Caco-2 (cell line): Measurements from ENCODE around the gene DPP4. TPM values are rescaled to one million over a fixed set of nuclear protein-coding genes. Genes with fewer than 3 reads are reported as not detected.

Experiments used
- BruUV-seq: library from RNA; stranded (reverse); fragments of 400-500 nt; replicated peaks from 2 replicates; lab custom pipeline; 2021; lab: Mats Ljungman, UMichigan
- CTCF ChIA-PET: fragments of 300-600 bp; sonication (Branson Sonifier 250); formaldehyde crosslinking; loops from one replicate; lab custom pipeline; 2022; ENCODE audit warnings: antibody characterized with exemption; lab: Charles Lee
- POLR2A ChIA-PET: fragments of 300-600 bp; sonication (Branson Sonifier 250); formaldehyde crosslinking; loops from one replicate; lab custom pipeline; 2022; ENCODE audit warnings: antibody characterized with exemption; lab: Charles Lee
- DNase-seq, 2 experiments: peaks; one replicate each; pipeline versions ENCODE4 v3.0.0 to v3.0.0-alpha.2; 2020 to 2022
- H3K27me3 ChIP-seq: replicated peaks from 2 replicates; pipeline ENCODE4 v1.6.0; 2011; ENCODE audit warnings: low read length; ENCODE audit not compliant: control insufficient read depth, insufficient read depth
- H3K36me3 ChIP-seq: 2 replicates; pipeline ENCODE4 v1.5.1; 2011; ENCODE audit warnings: low read length; ENCODE audit not compliant: control insufficient read depth, insufficient read depth
- H3K4me1 ChIP-seq: fragments of 250-450 bp; sonication (Bioruptor Pico); 2 replicates; pipeline ENCODE4 v1.5.1; 2020; ENCODE audit warnings: mild to moderate bottlenecking
- H3K4me3 ChIP-seq: 2 replicates; pipeline ENCODE4 v1.5.1; 2011; ENCODE audit warnings: low read depth, mild to moderate bottlenecking, control low read depth, low read length
- H3K9me3 ChIP-seq: fragments of 250-450 bp; sonication (Bioruptor Pico); 2 replicates; pipeline ENCODE4 v1.5.1; 2020; ENCODE audit warnings: mild to moderate bottlenecking, moderate library complexity
- H3K27ac Mint-ChIP-seq: one replicate; pipeline ENCODE4 v1.8.0; 2022; ENCODE audit warnings: mixed read lengths; ENCODE audit not compliant: unreplicated experiment
- H3K27me3 Mint-ChIP-seq: one replicate; pipeline ENCODE4 v1.8.0; 2022; ENCODE audit warnings: mixed read lengths; ENCODE audit not compliant: insufficient read depth, unreplicated experiment
- H3K36me3 Mint-ChIP-seq: one replicate; pipeline ENCODE4 v1.8.0; 2022; ENCODE audit warnings: mild to moderate bottlenecking, mixed read lengths; ENCODE audit not compliant: insufficient read depth, unreplicated experiment
- H3K4me1 Mint-ChIP-seq: one replicate; pipeline ENCODE4 v1.8.0; 2022; ENCODE audit warnings: low read depth, mixed read lengths; ENCODE audit not compliant: unreplicated experiment
- H3K4me3 Mint-ChIP-seq: one replicate; pipeline ENCODE4 v1.8.0; 2022; ENCODE audit warnings: mild to moderate bottlenecking, moderate library complexity, mixed read lengths; ENCODE audit not compliant: unreplicated experiment
- H3K9me3 Mint-ChIP-seq: one replicate; pipeline ENCODE4 v1.8.0; 2022; ENCODE audit warnings: mixed read lengths; ENCODE audit not compliant: unreplicated experiment
- intact Hi-C: fragments of 100-400 bp; cut with micrococcal nuclease; formaldehyde crosslinking; loops from one replicate; pipeline ENCODE4 v1.10.0; 2022; ENCODE audit not compliant: unreplicated experiment
- total RNA-seq: library from RNA; stranded (reverse); gene quantifications from 2 replicates; pipeline ENCODE4 v1.2.3, GENCODE V29; 2022
- TF ChIP-seq, protein P1 (sequence below), 2 experiments: fragments of 200-600 bp in 1 of 2; IDR thresholded peaks; 1 replicate in 1 of 2; 2 replicates in 1 of 2; pipeline versions ENCODE4 v1.5.1 to v1.8.0; 2011 to 2022; ENCODE audit warnings: antibody characterized with exemption in 1 of 2, control low read depth in 1 of 2, inconsistent platforms in 1 of 2, low read depth in 1 of 2, low read length in 1 of 2, mild to moderate bottlenecking in 1 of 2, moderate library complexity in 1 of 2; ENCODE audit not compliant: insufficient read depth in 1 of 2, severe bottlenecking in 1 of 2, unreplicated experiment in 1 of 2

The DPP4 gene
- total RNA-seq, 1 experiment from 2014 or later = 190 TPM

GRCh38 chr2:162014751-162015150, 59.3 kb downstream of the DPP4 start:
- Mint-ChIP-seq H3K9me3 (no peaks in the 10 kb centered on the region), H3K27me3 (no peaks in the 10 kb centered on the region), H3K4me1 (peaks cover 7% of the 10 kb centered on the region), H3K27ac (no peak overlapping the region), H3K4me3 (no peak overlapping the region), H3K36me3 (peaks cover 57% of the 10 kb centered on the region)
- intact Hi-C loops = no loop called here
- Histone ChIP-seq H3K4me1 (no peaks in the 10 kb centered on the region), H3K27me3 (no peaks in the 10 kb centered on the region), H3K36me3 (peaks cover 9% of the 10 kb centered on the region), H3K4me3 (no peak overlapping the region), H3K9me3 (no peaks in the 10 kb centered on the region)
- TF ChIP-seq, protein P1, sequence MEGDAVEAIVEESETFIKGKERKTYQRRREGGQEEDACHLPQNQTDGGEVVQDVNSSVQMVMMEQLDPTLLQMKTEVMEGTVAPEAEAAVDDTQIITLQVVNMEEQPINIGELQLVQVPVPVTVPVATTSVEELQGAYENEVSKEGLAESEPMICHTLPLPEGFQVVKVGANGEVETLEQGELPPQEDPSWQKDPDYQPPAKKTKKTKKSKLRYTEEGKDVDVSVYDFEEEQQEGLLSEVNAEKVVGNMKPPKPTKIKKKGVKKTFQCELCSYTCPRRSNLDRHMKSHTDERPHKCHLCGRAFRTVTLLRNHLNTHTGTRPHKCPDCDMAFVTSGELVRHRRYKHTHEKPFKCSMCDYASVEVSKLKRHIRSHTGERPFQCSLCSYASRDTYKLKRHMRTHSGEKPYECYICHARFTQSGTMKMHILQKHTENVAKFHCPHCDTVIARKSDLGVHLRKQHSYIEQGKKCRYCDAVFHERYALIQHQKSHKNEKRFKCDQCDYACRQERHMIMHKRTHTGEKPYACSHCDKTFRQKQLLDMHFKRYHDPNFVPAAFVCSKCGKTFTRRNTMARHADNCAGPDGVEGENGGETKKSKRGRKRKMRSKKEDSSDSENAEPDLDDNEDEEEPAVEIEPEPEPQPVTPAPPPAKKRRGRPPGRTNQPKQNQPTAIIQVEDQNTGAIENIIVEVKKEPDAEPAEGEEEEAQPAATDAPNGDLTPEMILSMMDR (IDR thresholded peaks at IDR 0.05; ENCODE audit: insufficient read depth in 1 of 2, low read depth in 1 of 2, low read length in 1 of 2, severe bottlenecking in 1 of 2, unreplicated experiment in 1 of 2) = no peak
- ChIA-PET POLR2A (no interaction called here), CTCF (no interaction called here)
- BruUV-seq = no TSS peak
- DNase-seq = no peak

- TF ChIP-seq, protein P1 (IDR thresholded peaks at IDR 0.05; ENCODE audit: insufficient read depth in 1 of 2, low read depth in 1 of 2, low read length in 1 of 2, severe bottlenecking in 1 of 2, unreplicated experiment in 1 of 2) = no peak
- H3K4me1 Mint-ChIP-seq = peaks cover 7% of the 10 kb centered on the region
Observed at GRCh38 chr2:162013514-162014475, 60.2 kb downstream of the DPP4 start.

GRCh38 chr2:162012565-162013058, 61.4 kb downstream of the DPP4 start:
- Histone ChIP-seq H3K4me3 (no peak overlapping the region), H3K4me1 (no peaks in the 10 kb centered on the region), H3K27me3 (no peaks in the 10 kb centered on the region), H3K36me3 (peaks cover 5% of the 10 kb centered on the region; the same call in 1 of the 2 replicates), H3K9me3 (no peaks in the 10 kb centered on the region)
- ChIA-PET CTCF (interaction anchor here (0.9 kb wide), 1 partner anchor 286 kb away, joined by 3 read pairs; no protein-coding TSS in a partner anchor), POLR2A (no interaction called here)
- TF ChIP-seq, protein P1 (IDR thresholded peaks at IDR 0.05; ENCODE audit: insufficient read depth in 1 of 2, low read depth in 1 of 2, low read length in 1 of 2, severe bottlenecking in 1 of 2, unreplicated experiment in 1 of 2) = no peak
- Mint-ChIP-seq H3K4me1 (peaks cover 7% of the 10 kb centered on the region), H3K27ac (peak overlapping the region; percentile 29), H3K9me3 (no peaks in the 10 kb centered on the region), H3K36me3 (peaks cover 52% of the 10 kb centered on the region), H3K27me3 (no peaks in the 10 kb centered on the region), H3K4me3 (no peak overlapping the region)
- no peak for DNase-seq
- BruUV-seq = no TSS peak
- intact Hi-C loops = no loop called here

More at GRCh38 chr2:162013514-162014475, 60.2 kb downstream of the DPP4 start:
- Histone ChIP-seq H3K27me3 (no peaks in the 10 kb centered on the region), H3K4me3 (no peak overlapping the region), H3K9me3 (no peaks in the 10 kb centered on the region), H3K4me1 (no peaks in the 10 kb centered on the region), H3K36me3 (peaks cover 5% of the 10 kb centered on the region; the same call in 1 of the 2 replicates)
- Mint-ChIP-seq H3K4me3 (no peak overlapping the region), H3K27me3 (no peaks in the 10 kb centered on the region), H3K36me3 (peaks cover 55% of the 10 kb centered on the region), H3K9me3 (no peaks in the 10 kb centered on the region), H3K27ac (no peak overlapping the region)
- BruUV-seq = no TSS peak
- CTCF ChIA-PET = interaction anchor here (0.9 kb wide), 1 partner anchor 284 kb away, joined by 3 read pairs; no protein-coding TSS in a partner anchor
- DNase-seq = no peak
- POLR2A ChIA-PET = no interaction called here
- intact Hi-C loops = no loop called here
